SK-N-SH (cell line): Measurements from ENCODE around the gene SUN5. TPM values are rescaled to one million over a fixed set of nuclear protein-coding genes. Genes with fewer than 3 reads are reported as not detected.

Experiments
- CTCF ChIA-PET: fragments of 300-600, 350-600 bp; formaldehyde crosslinking; extraction: SDS; loops from one replicate; lab custom pipeline; 2021; lab: Yijun Ruan, JAX
- POLR2A ChIA-PET: fragments of 350-600 bp; sonication (Branson Sonifier 250); formaldehyde crosslinking; extraction: SDS; loops from one replicate; lab custom pipeline; 2020; ENCODE audit warnings: antibody characterized with exemption, inconsistent platforms; lab: Yijun Ruan, JAX
- DNase-seq: peaks from one replicate; pipeline ENCODE4 v3.0.0; 2012
- H2AFZ ChIP-seq: fragments of 200-600 bp; sonication (generic); 2 replicates; pipeline ENCODE4 v1.8.1; 2016; ENCODE audit warnings: antibody characterized with exemption, mild to moderate bottlenecking, low read depth
- H3F3A ChIP-seq: fragments of 200-600 bp; sonication (generic); replicated peaks from 2 replicates; pipeline ENCODE3; 2016; ENCODE audit warnings: antibody characterized with exemption, mild to moderate bottlenecking; ENCODE audit not compliant: insufficient read depth
- H3K27ac ChIP-seq, 2 experiments: fragments of 200-500 bp in 1 of 2; fragments of 200-600 bp in 1 of 2; sonication (Bioruptor generic) in 1 of 2; sonication (generic), shearing (Covaris generic) in 1 of 2; 2 replicates each; pipeline versions ENCODE4 v1.5.1 to v1.6.1; 2014 to 2016; ENCODE audit warnings: low read depth in 2 of 2, inconsistent platforms in 1 of 2, low read length in 1 of 2, mild to moderate bottlenecking in 1 of 2, mixed read lengths in 1 of 2
- H3K27me3 ChIP-seq: fragments of 200-600 bp; sonication (generic), shearing (Covaris generic); 2 replicates; pipeline ENCODE4 v1.6.1; 2016; ENCODE audit warnings: mixed run types; ENCODE audit not compliant: insufficient read depth
- H3K36me3 ChIP-seq, 2 experiments: fragments of 200-500 bp in 1 of 2; fragments of 200-600 bp in 1 of 2; sonication (Bioruptor generic) in 1 of 2; sonication (generic) in 1 of 2; replicated peaks in 1 of 2; 2 replicates each; pipeline versions ENCODE3 to v1.5.1; 2014 to 2016; ENCODE audit warnings: low read length in 1 of 2, mild to moderate bottlenecking in 1 of 2; ENCODE audit not compliant: insufficient read depth in 2 of 2, control insufficient read depth in 1 of 2
- H3K4me1 ChIP-seq, 2 experiments: fragments of 200-500 bp in 1 of 2; fragments of 200-600 bp in 1 of 2; sonication (Bioruptor generic) in 1 of 2; sonication (generic), shearing (Covaris generic) in 1 of 2; 2 replicates each; pipeline versions ENCODE4 v1.5.1 to v1.6.1; 2014 to 2016; ENCODE audit warnings: low read depth in 1 of 2, low read length in 1 of 2, mixed run types in 1 of 2; ENCODE audit not compliant: insufficient read depth in 2 of 2, control insufficient read depth in 1 of 2
- H3K4me2 ChIP-seq: fragments of 200-600 bp; sonication (generic), shearing (Covaris generic); 2 replicates; pipeline ENCODE4 v1.6.1; 2017; ENCODE audit warnings: mixed run types
- H3K4me3 ChIP-seq, 2 experiments: fragments of 200-500 bp in 1 of 2; fragments of 200-600 bp in 1 of 2; sonication (Bioruptor generic) in 1 of 2; sonication (generic), shearing (Covaris generic) in 1 of 2; 2 replicates each; pipeline versions ENCODE4 v1.5.1 to v1.8.1; 2014 to 2016; ENCODE audit warnings: low read depth in 2 of 2, inconsistent platforms in 1 of 2, low read length in 1 of 2, mild to moderate bottlenecking in 1 of 2, mixed read lengths in 1 of 2, moderate library complexity in 1 of 2
- H3K79me2 ChIP-seq: fragments of 200-600 bp; sonication (generic); 2 replicates; pipeline ENCODE4 v1.8.1; 2017; ENCODE audit warnings: mild to moderate bottlenecking; ENCODE audit not compliant: insufficient read depth
- H3K9ac ChIP-seq: fragments of 200-600 bp; sonication (generic); 2 replicates; pipeline ENCODE4 v1.6.1; 2017; ENCODE audit warnings: mixed run types
- H3K9me2 ChIP-seq: fragments of 200-600 bp; sonication (generic); 2 replicates; pipeline ENCODE4 v1.6.1; 2017; ENCODE audit warnings: mixed run types
- H3K9me3 ChIP-seq: fragments of 200-600 bp; sonication (generic); 2 replicates; pipeline ENCODE4 v1.6.1; 2017; ENCODE audit warnings: mixed run types, mild to moderate bottlenecking, moderate library complexity
- H4K20me1 ChIP-seq: fragments of 200-600 bp; sonication (generic); 2 replicates; pipeline ENCODE4 v1.6.1; 2017; ENCODE audit warnings: mild to moderate bottlenecking, mixed run types; ENCODE audit not compliant: insufficient read depth
- CHD2 ChIP-seq: fragments of 150-350 bp; IDR thresholded peaks from 2 replicates; pipeline ENCODE4 v1.6.1; 2018; ENCODE audit warnings: low read length; ENCODE audit not compliant: partially characterized antibody
- EP300 ChIP-seq, 2 experiments: IDR thresholded peaks; 2 replicates each; pipeline versions ENCODE4 v1.4.0 to v1.6.1; 2012; ENCODE audit warnings: borderline replicate concordance in 1 of 2, low read depth in 1 of 2, low read length in 1 of 2
- EZH2phosphoT487 ChIP-seq: fragments of 200-600 bp; sonication (generic); IDR thresholded peaks from 2 replicates; pipeline ENCODE4 v1.6.1; 2017; ENCODE audit warnings: low read depth, mixed run types, mild to moderate bottlenecking, antibody characterized with exemption, moderate library complexity, borderline replicate concordance
- FOXJ3 ChIP-seq: sonication (generic); formaldehyde crosslinking; IDR thresholded peaks from 2 replicates; pipeline ENCODE4 v1.5.1; 2020; ENCODE audit warnings: mild to moderate bottlenecking, missing genetic modification reagents
- FOXM1 ChIP-seq: IDR thresholded peaks from 2 replicates; pipeline ENCODE4 v1.4.0; 2012; ENCODE audit warnings: low read depth, mild to moderate bottlenecking
- GABPA ChIP-seq: IDR thresholded peaks from 2 replicates; pipeline ENCODE4 v1.4.0; 2012; ENCODE audit warnings: low read depth, mild to moderate bottlenecking
- GATA2 ChIP-seq: sonication (generic); formaldehyde crosslinking; IDR thresholded peaks from 2 replicates; pipeline ENCODE4 v1.5.0; 2020; ENCODE audit warnings: mild to moderate bottlenecking, missing genetic modification reagents
- MXI1 ChIP-seq: IDR thresholded peaks from 2 replicates; pipeline ENCODE4 v1.6.1; 2012; ENCODE audit warnings: mild to moderate bottlenecking, low read depth, low read length, improper control_type of control experiment
- POLR2AphosphoS5 ChIP-seq: IDR thresholded peaks from 2 replicates; pipeline ENCODE4 v1.6.1; 2012; ENCODE audit warnings: low read depth, low read length
- RCOR1 ChIP-seq: fragments of 150-350 bp; IDR thresholded peaks from 2 replicates; pipeline ENCODE4 v1.6.1; 2017; ENCODE audit warnings: antibody characterized with exemption, low read length
- RXRA ChIP-seq: IDR thresholded peaks from 2 replicates; pipeline ENCODE4 v1.4.0; 2012; ENCODE audit warnings: low read depth, mild to moderate bottlenecking, borderline replicate concordance
- SMC3 ChIP-seq: IDR thresholded peaks from 2 replicates; pipeline ENCODE4 v1.6.1; 2012; ENCODE audit warnings: low read depth, low read length, improper control_type of control experiment
- TEAD4 ChIP-seq: IDR thresholded peaks from 2 replicates; pipeline ENCODE4 v1.4.0; 2012; ENCODE audit warnings: mild to moderate bottlenecking, borderline replicate concordance; ENCODE audit not compliant: insufficient read depth
- YY1 ChIP-seq: IDR thresholded peaks from 2 replicates; pipeline ENCODE4 v1.4.0; 2012; ENCODE audit warnings: low read depth, mild to moderate bottlenecking
- WGBS: methylation state at CpG from one replicate; pipeline ENCODE4 v1.1.6; 2017; ENCODE audit warnings: low lambda C conversion rate; 5-methylcytosine and 5-hydroxymethylcytosine counted together
- polyA plus RNA-seq, 3 experiments: library from polyadenylated mRNA; depleted of rRNA; stranded (reverse); fragments of >200 nt; gene quantifications; 2 replicates each; pipeline ENCODE4 v1.2.3, GENCODE V29; 2012
- TF ChIP-seq, protein P1 (sequence below): fragments of 150-350 bp; IDR thresholded peaks from 2 replicates; pipeline ENCODE4 v1.6.1; 2017; ENCODE audit warnings: antibody characterized with exemption, low read length, low read depth, borderline replicate concordance
- TF ChIP-seq, protein P2 (sequence below): IDR thresholded peaks from 2 replicates; pipeline ENCODE4 v1.4.0; 2012; ENCODE audit warnings: low read depth, borderline replicate concordance
- TF ChIP-seq, protein P3 (sequence below): fragments of 200-600 bp; sonication (generic); IDR thresholded peaks from 2 replicates; pipeline ENCODE4 v1.6.1; 2017; ENCODE audit warnings: antibody characterized with exemption, mild to moderate bottlenecking, moderate library complexity
- TF ChIP-seq, protein P4 (sequence below): IDR thresholded peaks from 2 replicates; pipeline ENCODE4; 2012
- TF ChIP-seq, protein P5 (sequence below): IDR thresholded peaks from 2 replicates; pipeline ENCODE4 v1.4.0; 2012; ENCODE audit warnings: low read depth, borderline replicate concordance

SUN5 gene
- polyA plus RNA-seq, 1 of the 3 experiments (the other 2 are of a cell fraction): not detected

DNA sequence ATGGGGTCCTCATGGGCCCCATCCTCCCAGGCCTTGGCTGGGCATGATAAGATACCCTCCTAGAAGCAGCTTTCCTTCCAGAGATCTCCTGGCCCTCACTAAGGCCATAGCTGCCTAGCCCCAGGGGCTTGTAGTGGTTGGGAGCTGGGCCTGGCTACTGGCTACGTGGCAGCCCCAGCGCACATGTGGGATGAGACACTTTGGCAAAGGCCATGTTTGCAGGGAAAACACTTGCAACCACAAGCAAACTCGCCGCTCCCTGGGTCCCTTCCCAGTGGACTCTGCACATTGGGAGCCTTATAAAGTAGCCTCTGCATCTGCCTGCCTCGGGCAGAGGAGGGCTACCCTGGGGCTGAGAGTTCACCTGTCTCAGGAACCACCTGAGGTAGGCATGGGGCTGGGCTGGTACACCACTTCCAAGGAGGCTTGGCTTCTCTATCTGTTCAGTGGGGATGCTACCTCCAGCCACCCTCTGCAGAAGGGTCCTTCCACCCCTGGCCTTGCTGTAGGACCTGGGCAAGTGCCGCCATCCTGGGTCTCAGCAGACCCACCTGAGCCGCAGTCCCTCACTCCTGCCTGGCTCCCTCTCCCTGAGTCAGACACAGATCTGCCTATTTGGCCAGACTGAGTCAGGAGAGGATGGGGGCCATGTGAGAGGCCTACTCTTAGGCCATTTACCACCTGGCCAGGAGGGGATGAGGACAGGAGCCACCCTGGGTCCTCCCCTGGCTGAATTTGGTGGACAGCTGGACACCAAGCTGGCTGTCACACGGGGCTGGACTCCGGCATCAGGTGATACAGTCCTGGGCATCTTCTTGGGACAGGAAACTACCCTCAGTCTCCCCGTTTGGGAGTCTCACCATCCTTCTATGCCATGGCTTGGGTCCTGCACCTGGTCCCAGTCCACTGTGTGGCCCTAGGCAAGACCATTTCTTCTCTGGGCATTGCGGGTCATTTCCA, 3.4 kb upstream of the SUN5 start, which contains the start of gene BPIFB2:
Gene BPIFB2, plus strand, starts transcription at position 329 of the 960 bp plus-strand sequence. CDS start 871 bp downstream, outside the sequence.
- no peak within 1 kb of the TSS for H3K9ac ChIP-seq
- CTCF ChIA-PET: no interaction called here
- whole genome bisulfite sequencing: 38% methylated on average over 3 of the region's 11 CpGs

More for the DNA sequence above, 3.4 kb upstream of the SUN5 start, which contains the start of gene BPIFB2:
- Histone ChIP-seq H4K20me1 (no peaks in the 10 kb centered on the region), H3K9me3 (no peaks in the 10 kb centered on the region), H3K27ac (no peak within 1 kb of the TSS), H3K36me3 (no peaks in the 10 kb centered on the region), H3K9me2 (no peaks in the 10 kb centered on the region), H3F3A (no peaks in the 10 kb centered on the region), H3K4me2 (no peak within 1 kb of the TSS)
- POLR2A ChIA-PET: no interaction called here
- no peak for DNase-seq
- TF ChIP-seq FOXJ3 (no peak), POLR2AphosphoS5 (no peak), YY1 (no peak), CHD2 (no peak), SMC3 (no peak), RXRA (no peak), FOXM1 (no peak), TEAD4 (no peak), EP300 (IDR thresholded peaks at IDR 0.05; ENCODE audit: borderline replicate concordance in 1 of 2, low read depth in 1 of 2, low read length in 1 of 2) (no peak), EZH2phosphoT487 (no peak), MXI1 (no peak), RCOR1 (no peak), GATA2 (CRISPR knock-in tag) (no peak), GABPA (no peak)
- TF ChIP-seq, protein P1, sequence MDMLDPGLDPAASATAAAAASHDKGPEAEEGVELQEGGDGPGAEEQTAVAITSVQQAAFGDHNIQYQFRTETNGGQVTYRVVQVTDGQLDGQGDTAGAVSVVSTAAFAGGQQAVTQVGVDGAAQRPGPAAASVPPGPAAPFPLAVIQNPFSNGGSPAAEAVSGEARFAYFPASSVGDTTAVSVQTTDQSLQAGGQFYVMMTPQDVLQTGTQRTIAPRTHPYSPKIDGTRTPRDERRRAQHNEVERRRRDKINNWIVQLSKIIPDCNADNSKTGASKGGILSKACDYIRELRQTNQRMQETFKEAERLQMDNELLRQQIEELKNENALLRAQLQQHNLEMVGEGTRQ: no peak
- TF ChIP-seq, protein P2, sequence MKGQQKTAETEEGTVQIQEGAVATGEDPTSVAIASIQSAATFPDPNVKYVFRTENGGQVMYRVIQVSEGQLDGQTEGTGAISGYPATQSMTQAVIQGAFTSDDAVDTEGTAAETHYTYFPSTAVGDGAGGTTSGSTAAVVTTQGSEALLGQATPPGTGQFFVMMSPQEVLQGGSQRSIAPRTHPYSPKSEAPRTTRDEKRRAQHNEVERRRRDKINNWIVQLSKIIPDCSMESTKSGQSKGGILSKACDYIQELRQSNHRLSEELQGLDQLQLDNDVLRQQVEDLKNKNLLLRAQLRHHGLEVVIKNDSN: no peak
- TF ChIP-seq, protein P3, sequence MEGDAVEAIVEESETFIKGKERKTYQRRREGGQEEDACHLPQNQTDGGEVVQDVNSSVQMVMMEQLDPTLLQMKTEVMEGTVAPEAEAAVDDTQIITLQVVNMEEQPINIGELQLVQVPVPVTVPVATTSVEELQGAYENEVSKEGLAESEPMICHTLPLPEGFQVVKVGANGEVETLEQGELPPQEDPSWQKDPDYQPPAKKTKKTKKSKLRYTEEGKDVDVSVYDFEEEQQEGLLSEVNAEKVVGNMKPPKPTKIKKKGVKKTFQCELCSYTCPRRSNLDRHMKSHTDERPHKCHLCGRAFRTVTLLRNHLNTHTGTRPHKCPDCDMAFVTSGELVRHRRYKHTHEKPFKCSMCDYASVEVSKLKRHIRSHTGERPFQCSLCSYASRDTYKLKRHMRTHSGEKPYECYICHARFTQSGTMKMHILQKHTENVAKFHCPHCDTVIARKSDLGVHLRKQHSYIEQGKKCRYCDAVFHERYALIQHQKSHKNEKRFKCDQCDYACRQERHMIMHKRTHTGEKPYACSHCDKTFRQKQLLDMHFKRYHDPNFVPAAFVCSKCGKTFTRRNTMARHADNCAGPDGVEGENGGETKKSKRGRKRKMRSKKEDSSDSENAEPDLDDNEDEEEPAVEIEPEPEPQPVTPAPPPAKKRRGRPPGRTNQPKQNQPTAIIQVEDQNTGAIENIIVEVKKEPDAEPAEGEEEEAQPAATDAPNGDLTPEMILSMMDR: no peak
- TF ChIP-seq, protein P4, sequence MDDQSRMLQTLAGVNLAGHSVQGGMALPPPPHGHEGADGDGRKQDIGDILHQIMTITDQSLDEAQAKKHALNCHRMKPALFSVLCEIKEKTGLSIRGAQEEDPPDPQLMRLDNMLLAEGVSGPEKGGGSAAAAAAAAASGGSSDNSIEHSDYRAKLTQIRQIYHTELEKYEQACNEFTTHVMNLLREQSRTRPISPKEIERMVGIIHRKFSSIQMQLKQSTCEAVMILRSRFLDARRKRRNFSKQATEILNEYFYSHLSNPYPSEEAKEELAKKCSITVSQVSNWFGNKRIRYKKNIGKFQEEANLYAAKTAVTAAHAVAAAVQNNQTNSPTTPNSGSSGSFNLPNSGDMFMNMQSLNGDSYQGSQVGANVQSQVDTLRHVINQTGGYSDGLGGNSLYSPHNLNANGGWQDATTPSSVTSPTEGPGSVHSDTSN: no peak
- TF ChIP-seq, protein P5, sequence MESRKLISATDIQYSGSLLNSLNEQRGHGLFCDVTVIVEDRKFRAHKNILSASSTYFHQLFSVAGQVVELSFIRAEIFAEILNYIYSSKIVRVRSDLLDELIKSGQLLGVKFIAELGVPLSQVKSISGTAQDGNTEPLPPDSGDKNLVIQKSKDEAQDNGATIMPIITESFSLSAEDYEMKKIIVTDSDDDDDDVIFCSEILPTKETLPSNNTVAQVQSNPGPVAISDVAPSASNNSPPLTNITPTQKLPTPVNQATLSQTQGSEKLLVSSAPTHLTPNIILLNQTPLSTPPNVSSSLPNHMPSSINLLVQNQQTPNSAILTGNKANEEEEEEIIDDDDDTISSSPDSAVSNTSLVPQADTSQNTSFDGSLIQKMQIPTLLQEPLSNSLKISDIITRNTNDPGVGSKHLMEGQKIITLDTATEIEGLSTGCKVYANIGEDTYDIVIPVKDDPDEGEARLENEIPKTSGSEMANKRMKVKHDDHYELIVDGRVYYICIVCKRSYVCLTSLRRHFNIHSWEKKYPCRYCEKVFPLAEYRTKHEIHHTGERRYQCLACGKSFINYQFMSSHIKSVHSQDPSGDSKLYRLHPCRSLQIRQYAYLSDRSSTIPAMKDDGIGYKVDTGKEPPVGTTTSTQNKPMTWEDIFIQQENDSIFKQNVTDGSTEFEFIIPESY: no peak
- TF ChIP-seq, all 33 proteins: peak for 0
- Histone ChIP-seq H3K27me3 (peaks cover 23% of the 10 kb centered on the region), H3K4me3 (no peak within 1 kb of the TSS), H3K4me1 (no peaks in the 10 kb centered on the region), H2AFZ (no peak within 1 kb of the TSS), H3K79me2 (no peaks in the 10 kb centered on the region)
